HG02610 (cell line): ENCODE measurements around the gene DTYMK.

Experiments used
- ATAC-seq: cut with Tn5 transposase; IDR thresholded peaks from one replicate; pipeline ENCODE4 v1.9.1; 2021; ENCODE audit warnings: mild to moderate bottlenecking, moderate library complexity; ENCODE audit not compliant: unreplicated experiment

Gene DTYMK

GRCh38 chr2:241708879-241709278 lies 22.3 kb upstream of the DTYMK start:
- ATAC-seq = no peak

- no peak for ATAC-seq
These were observed 19.9 kb upstream of the DTYMK start for GRCh38 chr2:241706537-241706936.

GRCh38 chr2:241703032-241703604 lies 16.5 kb upstream of the DTYMK start:
- ATAC-seq = no peak

GRCh38 chr2:241702155-241703031 lies 15.8 kb upstream of the DTYMK start:
- ATAC-seq = peak; percentile 66

GRCh38 chr2:241701399-241702154 lies 15.0 kb upstream of the DTYMK start, which contains the start of gene ING5:
TSS of gene ING5 (plus strand) at chr2:241702039. CDS start at chr2:241702066, 27 bp downstream.
- peak; percentile 58 for ATAC-seq

GRCh38 chr2:241701149-241701398 lies 14.5 kb upstream of the DTYMK start:
- no peak for ATAC-seq

GRCh38 chr2:241695651-241696050 lies 9.0 kb upstream of the DTYMK start:
- no peak for ATAC-seq

- ATAC-seq = no peak
These were observed 5.8 kb upstream of the DTYMK start for GRCh38 chr2:241692448-241692847.

- ATAC-seq = no peak
These were observed 3.6 kb upstream of the DTYMK start for GRCh38 chr2:241690202-241690717.

GRCh38 chr2:241689306-241689705 lies 2.7 kb upstream of the DTYMK start:
- no peak for ATAC-seq

GRCh38 chr2:241686324-241686649 lies 328 bp downstream of the DTYMK start:
- peak; percentile 10 for ATAC-seq

- ATAC-seq = no peak
These were observed 5.6 kb downstream of the DTYMK start for GRCh38 chr2:241680827-241681599.

GRCh38 chr2:241680044-241680443 lies 6.6 kb downstream of the DTYMK start:
- ATAC-seq = no peak

GRCh38 chr2:241678784-241679540 lies 7.7 kb downstream of the DTYMK start:
- no peak for ATAC-seq

GRCh38 chr2:241678307-241678706 lies 8.3 kb downstream of the DTYMK start:
- ATAC-seq = no peak

- ATAC-seq = no peak
These were observed 9.2 kb downstream of the DTYMK start for GRCh38 chr2:241677392-241677791.

- no peak for ATAC-seq
These were observed 9.9 kb downstream of the DTYMK start for GRCh38 chr2:241676665-241677064.

GRCh38 chr2:241675885-241676284 lies 10.7 kb downstream of the DTYMK start:
- ATAC-seq = no peak

- no peak for ATAC-seq
These were observed 12.6 kb downstream of the DTYMK start for GRCh38 chr2:241673797-241674725.
